ENCODE results near the gene GJA10.
A peak's percentile ranks its signal among the peaks of the same experiment; 100 is the strongest.

Gene GJA10

DNA sequence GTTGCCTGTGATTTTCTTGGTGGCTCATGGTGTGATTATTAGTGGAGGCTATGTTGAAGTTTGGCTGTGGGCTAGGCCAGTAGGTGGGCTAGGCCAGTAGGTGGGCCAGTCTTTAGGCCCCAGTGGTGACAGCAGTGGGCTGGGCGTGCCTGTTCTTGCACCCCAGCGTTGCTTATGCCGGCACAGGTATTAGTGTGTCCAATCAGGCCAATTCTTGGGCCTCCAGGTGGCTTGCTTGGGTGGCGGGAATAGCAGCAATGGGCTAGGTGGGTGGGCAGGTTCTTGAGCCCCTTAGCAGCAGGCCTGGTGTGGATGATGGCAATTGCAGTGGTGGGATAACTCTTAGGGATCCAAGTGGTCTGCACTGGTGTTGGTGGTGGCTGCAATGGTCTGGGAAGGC, 22.9 kb downstream of the GJA10 start:
- no peak for DNase-seq (ENCODE audit: low spot score)

DNA sequence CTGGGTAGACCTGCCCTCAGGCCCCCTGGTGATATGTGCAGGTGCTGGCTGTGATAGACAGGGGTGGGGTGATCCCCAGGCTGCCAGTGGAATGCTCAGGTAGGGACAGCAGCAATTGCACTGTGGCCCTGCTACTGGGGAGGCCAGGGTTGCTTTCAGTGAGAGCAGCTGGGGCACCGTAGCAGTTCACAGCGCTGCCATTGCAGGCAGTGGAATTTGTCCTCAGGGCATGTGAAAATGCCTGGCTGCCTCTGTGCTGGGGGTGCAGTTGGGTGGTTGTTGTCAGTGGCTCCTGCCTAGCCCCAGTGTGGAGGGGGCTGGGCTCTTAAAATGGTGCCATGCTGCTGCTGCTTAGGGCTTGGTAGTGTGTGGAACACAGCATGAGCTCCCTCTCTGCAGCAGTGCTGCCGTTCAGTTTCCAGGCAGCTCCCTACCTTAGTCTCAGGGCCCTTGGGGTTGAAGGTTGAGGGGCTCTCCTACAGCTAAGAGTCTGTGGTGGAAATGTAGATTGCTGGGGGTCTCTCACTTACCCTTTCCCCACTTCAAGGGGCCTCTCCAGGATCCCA, 23.6 kb downstream of the GJA10 start:
- no peak for DNase-seq (ENCODE audit: low spot score)

DNA sequence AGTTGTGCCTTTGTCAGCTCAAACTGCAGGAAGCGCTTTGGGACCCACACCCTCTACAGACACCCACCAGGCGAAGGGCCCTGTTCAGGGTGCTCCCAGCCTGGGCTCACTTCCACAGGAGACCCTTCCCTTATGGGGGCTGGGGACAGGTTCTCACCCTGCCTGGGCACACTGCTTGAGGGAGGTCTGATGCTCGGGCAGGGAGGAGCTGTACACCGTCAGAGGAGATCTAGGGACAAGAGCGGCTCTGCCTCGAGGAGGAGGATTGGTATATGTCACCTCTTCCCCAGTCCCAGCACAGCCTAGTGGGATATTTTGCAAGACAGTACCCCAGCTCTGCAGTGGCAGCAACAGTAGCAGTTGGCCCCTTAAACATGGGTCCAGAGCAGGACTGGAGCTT, 26.9 kb downstream of the GJA10 start:
- no peak for DNase-seq (ENCODE audit: low spot score)

DNA sequence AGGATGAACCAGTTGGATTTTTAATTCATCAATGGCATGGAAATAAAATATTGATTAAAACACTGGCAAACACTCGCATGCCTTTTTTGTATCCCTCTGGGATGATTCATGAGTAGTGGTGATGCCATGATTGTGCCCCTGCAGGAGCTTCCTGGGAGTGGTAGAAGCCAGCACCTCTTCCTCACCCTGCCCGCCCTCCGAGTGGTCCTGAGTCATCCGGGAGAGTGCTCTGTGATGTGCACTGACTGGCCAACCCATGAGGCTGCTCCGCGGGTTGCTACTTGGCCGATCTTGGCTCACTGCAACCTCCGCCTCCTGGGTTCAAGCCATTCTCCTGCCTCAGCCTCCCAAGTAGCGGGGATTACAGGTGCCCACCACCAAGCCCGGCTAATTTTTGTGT, 27.4 kb downstream of the GJA10 start:
- no peak for DNase-seq (ENCODE audit: low spot score)

DNA sequence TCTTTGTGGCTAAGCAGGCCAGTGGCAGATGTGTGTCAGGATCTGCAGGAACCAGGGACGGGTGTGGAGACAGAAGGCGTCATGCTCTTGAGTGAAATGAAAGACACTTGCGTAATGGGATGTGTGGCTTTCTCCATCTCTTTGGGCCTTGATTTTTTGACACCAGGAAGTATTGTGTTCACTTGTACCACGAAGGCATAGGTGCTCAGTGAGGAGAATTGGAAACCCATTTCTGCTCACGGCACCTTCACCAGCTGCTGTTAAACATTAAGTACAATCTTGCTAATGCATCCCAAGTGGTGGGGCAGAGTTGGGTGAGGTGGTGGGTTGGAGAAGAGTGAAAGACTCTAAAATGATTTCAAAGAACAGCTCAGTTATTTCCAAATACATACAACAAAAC, 30.0 kb downstream of the GJA10 start:
- DNase-seq (ENCODE audit: low spot score): no peak

DNA sequence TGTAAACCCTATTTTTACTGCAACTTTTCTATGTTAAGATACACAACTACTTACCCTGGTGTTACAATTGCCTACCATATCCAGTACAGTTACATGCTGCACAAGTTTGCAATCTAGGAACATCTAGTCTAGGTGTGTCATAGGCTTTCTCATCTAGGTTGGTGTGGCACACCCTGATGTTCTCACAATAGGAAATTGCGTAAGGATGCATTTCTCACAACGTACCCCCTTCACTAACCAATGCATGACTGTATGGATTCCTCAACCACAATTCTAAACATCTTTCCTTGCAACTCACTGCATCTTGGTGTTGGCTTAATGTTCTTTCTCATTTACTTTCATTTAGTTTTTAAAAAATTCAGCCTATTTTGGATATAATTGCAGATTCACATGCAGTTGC, 31.6 kb downstream of the GJA10 start:
- DNase-seq (ENCODE audit: low spot score): no peak

DNA sequence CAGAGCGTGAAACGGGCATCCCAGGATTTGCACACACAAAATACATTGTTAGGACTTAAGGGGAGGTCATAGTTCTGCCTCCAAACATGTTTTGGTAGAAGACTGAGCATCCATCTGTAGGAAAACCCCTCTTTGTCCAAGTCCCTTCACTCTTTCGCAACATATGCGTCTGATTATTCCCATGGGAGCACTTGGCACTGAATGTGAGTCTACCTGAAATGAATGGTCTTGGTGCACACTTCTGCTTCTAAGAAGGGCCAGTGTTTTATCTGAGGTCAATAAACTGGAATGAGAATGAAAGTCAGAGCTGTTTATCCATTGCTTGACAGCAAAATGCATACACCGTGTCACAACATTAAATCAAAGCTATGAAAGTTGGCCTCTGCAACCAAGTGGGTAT, 33.0 kb downstream of the GJA10 start:
- no peak for DNase-seq (ENCODE audit: low spot score)

DNA sequence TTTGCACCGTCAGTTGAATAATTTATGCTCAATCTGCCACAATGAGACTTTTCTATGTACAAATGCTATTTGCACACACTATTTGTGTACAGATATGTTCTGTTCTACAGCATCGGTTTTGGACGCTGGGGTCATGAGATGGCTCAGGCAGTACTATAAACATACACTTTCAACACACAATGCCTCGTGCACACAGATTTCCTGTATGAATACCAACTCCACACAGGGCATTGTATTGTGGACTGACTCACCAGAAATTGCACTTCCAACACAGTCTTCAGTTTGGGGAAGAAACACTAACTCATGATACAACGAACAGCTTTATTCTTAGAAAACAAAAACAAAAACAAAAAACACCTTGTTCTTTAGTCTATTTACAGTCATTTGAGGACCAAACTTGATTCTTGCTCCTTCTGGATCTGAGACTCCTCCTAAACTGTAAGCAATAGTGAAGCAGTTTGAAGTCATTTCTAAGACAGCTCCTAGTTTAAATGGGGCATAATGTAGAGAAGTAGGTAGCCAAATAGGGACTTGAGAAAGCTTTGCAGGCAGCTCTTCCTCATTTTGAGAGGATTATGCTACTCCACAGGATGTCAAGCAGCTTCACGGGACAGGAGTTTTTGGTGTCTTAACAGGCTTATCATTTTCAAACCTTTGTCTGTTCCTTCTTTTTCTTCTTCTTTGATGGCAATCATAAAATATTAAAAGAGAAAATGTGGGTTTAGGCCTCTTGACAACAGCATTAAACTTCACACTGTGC, 33.7 kb downstream of the GJA10 start:
- no peak for DNase-seq (ENCODE audit: low spot score)

DNA sequence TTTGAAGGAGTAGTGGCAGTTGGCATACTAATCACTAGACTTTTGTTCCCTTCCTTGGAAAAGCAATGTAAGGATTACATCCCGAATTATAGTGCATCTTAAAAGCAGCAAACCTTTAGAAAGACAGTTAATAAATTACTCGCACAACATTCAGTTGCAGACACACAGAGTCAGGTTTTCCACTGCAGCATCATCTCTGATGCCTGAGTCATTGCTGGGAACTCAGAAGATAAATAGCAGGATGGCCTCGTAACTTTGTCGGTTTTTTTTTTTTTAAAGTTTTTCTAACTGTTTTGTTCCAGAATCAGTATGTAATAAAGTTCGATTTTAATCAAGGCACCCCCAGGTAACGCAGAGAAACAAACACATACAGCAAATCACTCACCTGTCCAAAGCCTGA, 34.3 kb downstream of the GJA10 start:
- DNase-seq (ENCODE audit: low spot score): no peak

DNA sequence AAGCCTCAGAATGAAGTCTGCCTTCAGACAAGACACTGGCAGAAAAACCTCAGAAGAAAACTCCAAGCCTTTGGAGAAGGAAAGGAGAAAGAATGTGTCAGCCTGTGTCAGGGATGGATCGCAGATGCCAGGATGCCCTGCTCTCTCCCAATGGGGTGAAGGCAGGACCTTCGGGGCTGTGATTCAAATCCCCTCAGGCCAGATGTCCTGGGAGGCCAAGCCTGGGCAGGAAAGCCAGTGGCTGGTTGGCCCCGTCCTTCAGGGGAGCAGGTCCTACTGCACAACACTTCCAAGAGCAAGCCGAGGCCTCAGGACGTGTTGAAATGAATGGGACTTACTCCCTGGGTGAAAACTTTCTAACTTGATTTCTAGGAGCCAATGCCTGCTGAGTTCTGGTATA, 36.5 kb downstream of the GJA10 start:
- DNase-seq (ENCODE audit: low spot score): no peak

DNA sequence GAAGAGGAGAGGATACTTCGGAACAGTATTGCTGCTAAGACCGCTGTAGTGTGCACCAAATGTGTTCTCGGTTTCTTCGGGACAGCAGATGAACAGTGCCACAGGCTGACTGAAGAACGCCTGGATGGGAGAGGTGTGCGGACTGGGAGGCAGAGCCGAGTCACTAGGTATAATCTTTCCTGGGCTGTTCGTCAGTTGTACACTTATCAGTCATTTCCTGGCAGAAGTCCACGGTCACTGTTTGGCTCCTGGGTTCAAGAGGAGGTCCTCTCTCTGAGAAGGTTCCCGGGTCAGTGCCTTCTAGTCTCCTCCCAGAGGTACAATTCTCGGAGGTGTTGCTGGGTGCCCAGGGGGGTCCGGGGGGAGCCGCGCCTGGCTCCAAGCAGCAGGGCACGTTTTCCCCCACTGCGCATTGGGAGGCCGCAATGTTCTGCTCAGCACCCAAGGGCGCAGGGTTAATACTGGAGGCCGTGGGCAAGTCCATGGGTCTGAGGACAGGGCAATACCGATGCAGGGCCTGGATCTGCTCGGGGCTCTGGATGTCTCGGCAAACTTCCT, 38.1 kb downstream of the GJA10 start:
- no peak for DNase-seq (ENCODE audit: low spot score)

DNA sequence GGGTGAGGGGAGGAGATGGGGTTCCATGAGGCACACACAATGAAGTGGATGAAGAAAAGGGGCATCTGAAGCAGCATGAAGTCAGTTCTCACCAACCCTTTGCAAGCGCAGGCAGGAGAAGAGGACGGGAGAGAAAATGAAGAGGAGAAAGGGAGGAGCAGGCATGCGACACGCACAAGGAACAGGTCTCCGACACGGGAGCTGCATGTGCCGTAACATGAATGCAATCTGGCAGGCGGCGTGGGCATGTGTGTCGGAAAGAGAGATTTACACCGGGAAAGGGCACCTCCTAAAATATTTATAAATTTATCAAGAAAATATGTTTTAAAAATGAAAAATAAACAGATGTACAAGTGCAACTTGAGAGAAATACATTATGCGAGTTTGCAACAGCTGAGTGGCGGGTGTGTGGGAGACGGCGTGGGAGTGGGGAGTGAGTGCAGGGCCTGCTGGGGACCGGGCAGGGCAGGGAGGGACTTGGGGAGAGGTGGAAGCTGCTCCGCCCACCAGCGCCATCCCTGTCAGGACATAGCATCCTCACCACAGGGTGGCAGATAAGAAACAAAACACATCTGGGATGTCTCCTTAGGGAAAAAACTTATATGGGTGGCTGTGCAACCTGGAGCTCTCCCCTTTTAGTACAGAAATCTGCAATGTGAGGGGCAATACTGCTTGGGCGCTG, 40.6 kb downstream of the GJA10 start:
- no peak for DNase-seq (ENCODE audit: low spot score)

DNA sequence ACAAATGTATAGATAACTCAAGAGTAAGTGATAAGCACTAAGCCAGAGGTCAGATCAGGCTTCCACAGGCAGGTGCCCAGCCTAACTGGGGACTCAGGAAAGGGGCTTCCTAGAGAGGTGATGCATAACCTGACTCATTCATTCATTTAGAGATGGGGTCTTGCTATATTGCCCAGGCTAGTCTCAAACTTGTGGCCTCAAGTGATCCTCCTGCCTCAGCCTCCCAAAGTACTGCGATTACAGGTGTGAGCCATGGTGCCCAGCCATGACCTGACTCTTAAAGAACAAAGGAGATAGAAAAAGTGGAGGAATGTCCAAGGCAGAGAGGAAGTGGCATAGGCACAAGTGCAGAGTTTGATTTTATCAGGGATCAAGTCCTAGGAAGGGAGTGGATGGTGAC, 41.9 kb downstream of the GJA10 start:
- no peak for DNase-seq (ENCODE audit: low spot score)

DNA sequence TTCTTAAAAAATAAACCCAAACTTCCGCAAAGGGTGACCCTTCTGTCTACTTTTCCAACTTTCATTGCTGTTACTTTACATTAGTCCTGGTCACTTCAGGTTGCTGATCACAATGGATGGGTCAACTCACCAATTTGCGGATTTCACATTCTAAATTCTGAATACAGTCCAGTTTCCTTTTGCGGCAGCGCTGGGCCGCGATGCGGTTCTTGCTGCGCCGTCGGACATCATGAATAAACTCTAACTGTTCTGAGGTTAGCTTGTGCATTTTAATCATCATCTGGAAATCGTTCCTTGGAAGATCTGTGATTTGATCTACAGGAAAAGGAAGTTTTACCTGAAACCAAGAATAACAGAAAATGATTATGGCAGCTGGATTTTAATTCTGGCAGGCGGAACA, 43.7 kb downstream of the GJA10 start:
- DNase-seq (ENCODE audit: low spot score): no peak

DNA sequence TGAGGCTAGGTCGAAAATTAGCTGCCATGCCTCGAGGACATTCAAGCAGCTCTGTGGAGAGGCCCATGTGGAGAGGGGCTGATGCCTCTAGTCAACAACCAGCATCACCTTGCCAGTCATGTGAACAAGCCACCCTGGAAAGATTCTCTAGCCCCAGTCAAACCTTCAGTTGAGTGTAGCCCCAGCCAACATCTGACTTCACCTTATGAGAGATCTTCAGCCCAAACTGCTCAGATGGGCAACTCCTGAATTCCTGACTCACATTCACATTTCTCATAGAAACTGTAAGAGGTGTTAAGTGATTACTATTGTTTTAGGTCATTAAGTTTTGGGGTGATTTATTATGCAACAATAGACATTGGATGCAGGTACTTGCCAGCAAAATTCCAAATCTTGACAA, 44.9 kb downstream of the GJA10 start:
- DNase-seq (ENCODE audit: low spot score): no peak

DNA sequence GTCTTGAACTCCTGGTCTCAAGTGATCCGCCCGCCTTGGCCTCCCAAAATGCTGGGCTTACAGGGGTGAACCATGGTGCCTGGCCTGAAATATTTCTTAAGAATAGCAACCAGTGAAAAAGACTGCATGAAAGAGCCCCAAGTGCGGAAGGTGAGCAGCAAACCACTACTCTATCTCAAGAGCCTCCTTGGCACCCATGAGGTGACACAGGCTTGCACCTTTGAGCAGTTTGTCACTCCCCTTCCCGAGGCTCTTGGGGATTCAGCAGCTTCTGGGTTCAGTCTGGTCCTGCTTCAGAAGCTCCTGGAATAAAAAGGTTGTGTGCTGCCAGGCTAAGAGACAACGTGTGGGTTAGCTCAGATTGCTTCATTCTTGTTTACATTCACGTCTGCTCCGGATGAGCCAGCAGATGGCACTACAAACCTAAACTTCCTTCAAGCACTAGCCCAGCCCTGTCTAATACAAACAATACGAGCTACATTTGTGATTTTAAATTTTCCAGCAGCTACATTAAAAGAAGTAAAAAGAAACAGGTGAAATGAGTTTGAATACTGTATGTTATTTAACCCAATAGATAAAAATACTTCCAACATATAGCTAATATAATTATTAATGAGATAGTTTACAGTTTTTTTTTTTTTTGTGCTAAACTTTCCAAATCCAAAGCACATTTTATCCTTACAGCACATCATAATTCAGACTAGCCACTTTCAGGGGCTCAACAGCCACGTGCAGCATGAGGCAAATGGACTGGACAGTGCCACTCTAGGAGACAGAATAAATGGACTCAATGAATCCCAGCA, 46.2 kb downstream of the GJA10 start:
- peak; percentile 69 for DNase-seq (ENCODE audit: low spot score)

DNA sequence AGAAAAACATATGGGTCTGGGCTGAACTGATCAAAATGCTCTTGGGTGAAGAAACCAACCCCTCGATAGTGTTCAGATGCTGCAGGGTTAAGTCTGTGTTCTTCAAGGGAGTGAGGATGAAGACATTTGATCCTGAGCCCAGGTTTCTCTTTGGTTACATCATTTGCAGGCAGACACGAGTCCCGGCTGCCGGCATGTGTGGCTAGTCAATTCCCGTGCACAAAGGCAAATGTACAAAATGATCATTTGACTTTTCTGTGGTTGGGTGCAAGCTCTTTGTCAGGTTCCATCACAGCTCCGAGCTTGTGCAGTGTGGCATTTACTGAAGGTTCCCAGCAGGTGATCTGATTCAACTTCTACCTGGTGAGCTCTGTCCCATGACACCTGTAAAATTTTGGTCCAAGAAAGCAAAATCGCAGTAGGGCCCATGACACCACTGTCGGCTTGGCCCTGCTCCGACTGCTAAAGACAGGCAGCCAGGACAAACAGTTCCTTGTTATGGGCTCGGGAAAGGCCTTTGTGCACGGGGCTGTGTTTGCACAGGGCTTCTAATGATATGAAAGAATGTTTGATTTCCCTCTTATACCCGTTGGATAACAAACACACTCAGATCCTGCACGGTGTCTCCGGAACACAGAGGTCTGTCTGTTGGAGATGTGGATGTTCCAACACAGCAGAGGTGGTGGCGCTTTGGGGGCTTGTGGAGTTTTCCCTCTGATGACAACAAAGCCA, 46.9 kb downstream of the GJA10 start:
- no peak for DNase-seq (ENCODE audit: low spot score)

DNA sequence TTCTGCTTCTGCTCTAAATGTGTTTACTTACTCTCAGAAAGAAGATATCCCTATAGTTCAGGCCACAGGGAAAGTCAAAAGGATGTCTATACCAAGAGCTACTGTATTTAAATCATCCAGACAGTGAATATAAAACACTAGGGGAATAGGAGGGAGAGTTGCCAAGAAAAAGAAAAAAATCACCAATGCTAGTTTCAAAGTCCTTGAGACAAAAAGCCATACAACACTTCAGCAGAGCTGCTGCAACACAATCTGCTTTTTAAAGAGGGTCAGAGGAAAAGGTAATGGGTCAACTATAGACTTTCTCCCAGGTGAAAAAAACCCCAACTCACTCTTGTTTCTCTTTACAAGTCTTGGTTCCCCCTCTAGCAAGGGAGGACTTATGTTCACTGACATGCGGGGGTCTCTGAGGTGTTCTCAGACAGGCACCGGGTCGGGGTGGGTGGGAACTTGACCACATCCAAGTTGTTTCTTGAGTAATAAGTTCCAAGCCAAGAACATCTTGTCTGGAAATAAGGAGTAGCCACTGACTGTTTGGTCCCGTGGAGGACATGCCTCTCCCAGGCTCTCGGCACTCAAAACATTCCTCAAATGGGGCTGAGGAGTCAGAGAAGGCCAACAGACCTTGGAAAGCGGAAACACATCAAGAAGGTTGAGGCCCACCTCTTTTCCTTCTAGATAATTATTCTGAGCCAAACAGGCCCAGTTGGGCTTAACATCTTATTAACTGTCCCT, 47.7 kb downstream of the GJA10 start:
- no peak for DNase-seq (ENCODE audit: low spot score)

DNA sequence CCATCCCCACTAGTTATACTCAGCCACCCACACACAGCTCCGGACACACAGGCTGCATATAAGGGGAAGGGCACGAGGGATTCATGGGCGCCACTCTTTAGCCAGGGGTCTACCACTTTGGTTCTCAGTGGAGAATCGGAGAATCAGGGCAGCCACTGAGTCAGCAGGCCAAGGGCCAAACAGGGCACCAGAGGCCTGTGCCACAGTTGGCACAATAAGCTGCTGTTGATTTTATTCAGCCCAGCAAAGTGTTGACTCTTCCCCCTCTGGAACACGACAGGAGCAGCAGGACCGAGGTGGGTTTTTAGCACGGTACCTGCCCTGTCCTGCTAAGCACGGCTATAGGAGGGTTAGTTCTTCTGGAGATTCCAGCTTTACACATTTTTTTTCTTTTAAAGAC, 48.3 kb downstream of the GJA10 start:
- no peak for DNase-seq (ENCODE audit: low spot score)

DNA sequence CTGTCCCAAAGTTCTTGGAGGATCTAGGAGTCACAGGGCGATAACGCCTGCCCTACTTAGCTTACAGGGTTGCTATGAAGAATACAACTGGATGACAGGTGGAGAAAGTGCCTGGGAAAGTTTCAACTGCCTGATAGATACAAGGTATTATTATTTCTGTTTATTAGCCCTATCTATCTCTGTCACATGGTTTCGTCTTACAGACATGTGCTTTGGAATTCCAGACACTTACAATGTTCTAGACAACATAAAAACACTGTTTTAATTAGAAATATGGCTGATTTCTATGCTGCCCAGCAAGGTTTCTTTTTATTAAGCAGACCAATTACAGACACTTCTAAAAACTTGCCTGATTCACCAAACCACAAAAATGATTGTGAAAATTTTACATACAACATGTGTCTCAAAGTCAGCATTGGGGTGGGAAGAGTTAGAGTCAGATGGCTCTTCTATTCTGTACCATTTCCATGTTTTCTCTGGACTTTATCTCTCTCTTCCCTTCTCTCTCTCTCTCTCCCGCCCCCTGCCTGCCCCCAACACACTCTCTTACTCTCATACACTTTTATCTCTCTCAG, 50.0 kb downstream of the GJA10 start:
- no peak for DNase-seq (ENCODE audit: low spot score)
